Ascending aorta (tissue), 2 donors: ENCODE data around the gene PCLO. TPM values are rescaled to one million over a fixed set of nuclear protein-coding genes. Genes with fewer than 3 reads are reported as not detected.

Experiments used
- DNase-seq, 2 donors: peaks; one replicate each; pipeline ENCODE4 v3.0.0-alpha.2; 2019; ENCODE audit warnings: low spot score in 2 of 2
- H3K27ac ChIP-seq, 2 donors: fragments of 200-600 bp; sonication (generic); one replicate each; pipeline ENCODE4 v1.5.1; 2016 to 2017; ENCODE audit warnings: mild to moderate bottlenecking in 1 of 2
- H3K27me3 ChIP-seq: fragments of 200-600 bp; sonication (generic); one replicate; pipeline ENCODE4 v1.5.1; 2017
- H3K36me3 ChIP-seq, 2 donors: fragments of 200-600 bp; sonication (generic); one replicate each; pipeline ENCODE4 v1.5.1; 2016
- H3K4me1 ChIP-seq, 2 donors: fragments of 200-600 bp; sonication (generic); one replicate each; pipeline ENCODE4 v1.5.1; 2016 to 2017; ENCODE audit warnings: mild to moderate bottlenecking in 1 of 2
- H3K4me3 ChIP-seq, 2 donors: fragments of 200-600 bp; sonication (generic); one replicate each; pipeline ENCODE4 v1.5.1; 2016 to 2017; ENCODE audit warnings: mild to moderate bottlenecking in 1 of 2
- H3K9me3 ChIP-seq, 2 donors: fragments of 200-600 bp; sonication (generic); one replicate each; pipeline ENCODE4 v1.5.1; 2016
- intact Hi-C: fragments of 100-400 bp; cut with DNase I; formaldehyde crosslinking; loops from one replicate; pipeline ENCODE4 v1.15.1; 2023
- total RNA-seq: library from RNA; depleted of rRNA; stranded (reverse); fragments of >200 nt; gene quantifications from one replicate; pipeline ENCODE4 v1.1.0, GENCODE V29; 2016
- TF ChIP-seq, protein P1 (sequence below), 3 experiments: fragments of 200-600 bp in 2 of 3; fragments of 450-650 bp in 1 of 3; sonication (generic) in 2 of 3; IDR thresholded peaks; one replicate each; pipeline ENCODE4 v1.5.1; 2016 to 2019; ENCODE audit warnings: antibody characterized with exemption in 3 of 3, mild to moderate bottlenecking in 1 of 3, moderate library complexity in 1 of 3

PCLO gene
- total RNA-seq, 1 donor from 2014 or later, result 0.11 TPM

DNA sequence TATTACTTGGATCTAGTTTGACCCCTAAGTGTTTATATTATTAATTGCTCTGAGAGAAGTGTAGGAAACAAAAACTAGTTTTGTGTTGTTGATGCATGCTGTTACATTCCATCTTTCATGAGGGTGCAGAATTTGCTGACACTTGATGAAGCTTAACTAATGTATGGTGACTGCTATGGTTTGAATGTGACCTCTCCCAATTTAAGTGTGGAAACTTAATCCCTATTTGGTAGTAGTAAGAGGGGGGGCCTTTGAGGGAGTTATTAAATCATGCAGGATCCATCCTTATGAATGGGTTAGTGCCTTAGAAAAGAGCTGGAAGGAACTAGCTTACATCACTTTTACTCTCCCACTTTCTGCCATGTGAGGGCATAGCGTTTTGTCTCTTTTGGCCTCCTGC, 142.5 kb downstream of the PCLO start:
- no peak for DNase-seq
- Histone ChIP-seq H3K27me3 (no peaks in the 10 kb centered on the region), H3K27ac (no peak overlapping the region), H3K4me1 (no peaks in the 10 kb centered on the region), H3K9me3 (peaks cover 0 to 4% of the 10 kb centered on the region in 2 donors), H3K36me3 (no peaks in the 10 kb centered on the region), H3K4me3 (no peak overlapping the region)
- TF ChIP-seq, protein P1, sequence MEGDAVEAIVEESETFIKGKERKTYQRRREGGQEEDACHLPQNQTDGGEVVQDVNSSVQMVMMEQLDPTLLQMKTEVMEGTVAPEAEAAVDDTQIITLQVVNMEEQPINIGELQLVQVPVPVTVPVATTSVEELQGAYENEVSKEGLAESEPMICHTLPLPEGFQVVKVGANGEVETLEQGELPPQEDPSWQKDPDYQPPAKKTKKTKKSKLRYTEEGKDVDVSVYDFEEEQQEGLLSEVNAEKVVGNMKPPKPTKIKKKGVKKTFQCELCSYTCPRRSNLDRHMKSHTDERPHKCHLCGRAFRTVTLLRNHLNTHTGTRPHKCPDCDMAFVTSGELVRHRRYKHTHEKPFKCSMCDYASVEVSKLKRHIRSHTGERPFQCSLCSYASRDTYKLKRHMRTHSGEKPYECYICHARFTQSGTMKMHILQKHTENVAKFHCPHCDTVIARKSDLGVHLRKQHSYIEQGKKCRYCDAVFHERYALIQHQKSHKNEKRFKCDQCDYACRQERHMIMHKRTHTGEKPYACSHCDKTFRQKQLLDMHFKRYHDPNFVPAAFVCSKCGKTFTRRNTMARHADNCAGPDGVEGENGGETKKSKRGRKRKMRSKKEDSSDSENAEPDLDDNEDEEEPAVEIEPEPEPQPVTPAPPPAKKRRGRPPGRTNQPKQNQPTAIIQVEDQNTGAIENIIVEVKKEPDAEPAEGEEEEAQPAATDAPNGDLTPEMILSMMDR (IDR thresholded peaks at IDR 0.05), result no peak
- intact Hi-C loops, result no loop called here

DNA sequence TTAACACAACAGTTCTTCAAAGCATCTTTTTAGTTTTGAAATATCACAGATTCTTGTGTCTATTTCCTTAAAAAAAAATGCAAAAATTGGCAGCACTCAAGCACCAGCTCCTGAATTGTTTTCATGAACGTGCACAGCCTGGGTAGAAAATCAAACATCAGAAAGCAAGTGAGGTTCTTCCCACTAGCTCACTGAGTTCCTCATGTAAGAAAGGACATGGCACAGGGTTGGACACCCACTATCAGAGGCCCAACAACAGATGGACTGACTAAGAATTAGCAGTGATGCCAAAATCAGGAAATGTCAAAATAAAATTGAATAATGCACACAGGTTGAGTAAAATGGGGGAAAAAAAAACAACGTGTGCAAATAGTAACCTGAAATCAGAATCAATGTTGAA, 146.8 kb downstream of the PCLO start:
- Histone ChIP-seq H3K9me3 (peaks cover 0 to 2% of the 10 kb centered on the region in 2 donors), H3K27ac (no peak overlapping the region), H3K4me1 (no peaks in the 10 kb centered on the region), H3K27me3 (no peaks in the 10 kb centered on the region), H3K4me3 (no peak overlapping the region), H3K36me3 (no peaks in the 10 kb centered on the region)
- DNase-seq, result no peak
- TF ChIP-seq, protein P1 (IDR thresholded peaks at IDR 0.05), result no peak
- intact Hi-C loops, result no loop called here

DNA sequence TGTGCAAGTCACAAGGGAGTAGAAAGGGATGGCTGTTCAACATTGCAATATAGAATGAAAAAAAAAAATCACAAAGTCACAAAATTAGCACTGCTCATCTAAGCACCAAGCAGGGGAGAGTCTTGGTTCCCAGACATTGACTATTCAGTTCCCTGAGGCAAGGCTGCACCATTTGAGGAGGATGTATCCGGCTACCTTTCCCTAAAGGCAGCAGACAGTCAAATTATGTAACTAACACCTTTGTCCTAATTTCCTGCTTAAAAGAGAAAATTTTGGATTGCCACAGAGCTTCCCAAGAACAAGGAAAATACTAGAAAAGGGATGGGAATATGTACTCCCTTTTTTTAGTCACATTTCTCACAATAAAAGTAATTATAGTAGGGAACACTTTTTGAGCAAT, 148.1 kb downstream of the PCLO start:
- no peaks in the 10 kb centered on the region for H3K4me1 ChIP-seq
- H3K36me3 ChIP-seq, result no peaks in the 10 kb centered on the region
- TF ChIP-seq, protein P1 (IDR thresholded peaks at IDR 0.05), result no peak
- intact Hi-C loops, result no loop called here
- H3K4me3 ChIP-seq, result no peak overlapping the region
- no peak overlapping the region for H3K27ac ChIP-seq
- no peaks in the 10 kb centered on the region for H3K27me3 ChIP-seq
- no peaks in the 10 kb centered on the region for H3K9me3 ChIP-seq
- no peak for DNase-seq

DNA sequence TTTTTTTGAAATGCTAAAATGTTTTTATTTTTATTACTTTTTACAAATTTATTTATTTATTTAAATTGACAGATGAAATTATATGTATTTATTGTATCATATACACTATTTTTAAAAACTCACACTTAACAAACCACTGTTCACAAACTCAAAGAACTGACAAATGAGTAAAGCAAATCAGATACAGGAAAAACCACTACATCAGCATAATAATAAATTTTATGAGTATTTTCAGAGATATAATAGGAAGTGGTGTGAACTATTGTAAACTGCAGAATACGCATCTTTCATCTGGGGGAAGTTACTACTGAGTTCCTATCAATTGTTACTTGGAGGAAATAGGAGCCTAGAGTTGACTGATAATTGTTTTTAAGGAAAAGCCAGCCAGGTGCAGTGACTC, 150.7 kb downstream of the PCLO start:
- Histone ChIP-seq H3K4me1 (no peaks in the 10 kb centered on the region), H3K9me3 (no peaks in the 10 kb centered on the region), H3K36me3 (no peaks in the 10 kb centered on the region), H3K4me3 (no peak overlapping the region), H3K27me3 (no peaks in the 10 kb centered on the region), H3K27ac (no peak overlapping the region)
- intact Hi-C loops, result no loop called here
- no peak for DNase-seq
- TF ChIP-seq, protein P1 (IDR thresholded peaks at IDR 0.05), result no peak

DNA sequence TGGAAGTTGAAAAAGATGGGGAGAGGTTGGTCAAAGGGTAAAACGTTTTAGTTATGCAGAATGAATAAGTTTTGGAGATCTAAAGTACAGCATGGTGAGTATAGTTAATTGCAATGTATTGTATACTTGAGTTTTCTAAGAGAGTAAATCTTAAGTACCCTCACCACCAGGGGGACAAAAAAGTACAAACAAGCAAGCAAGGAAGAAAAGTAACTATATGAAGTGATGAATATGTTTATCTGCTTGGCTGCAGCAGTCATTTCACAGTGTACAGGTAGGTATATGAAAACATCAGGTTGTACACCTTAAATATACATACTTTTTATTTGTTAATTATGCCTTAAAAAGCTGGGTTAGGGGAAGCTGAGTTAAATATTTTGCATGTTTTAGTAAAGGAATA, 157.3 kb downstream of the PCLO start:
- no peaks in the 10 kb centered on the region for H3K9me3 ChIP-seq
- intact Hi-C loops, result no loop called here
- no peaks in the 10 kb centered on the region for H3K36me3 ChIP-seq

More for the DNA sequence above, 157.3 kb downstream of the PCLO start:
- Histone ChIP-seq H3K27ac (no peak overlapping the region), H3K4me1 (no peaks in the 10 kb centered on the region), H3K4me3 (no peak overlapping the region), H3K27me3 (no peaks in the 10 kb centered on the region)
- DNase-seq, result no peak
- TF ChIP-seq, protein P1 (IDR thresholded peaks at IDR 0.05), result no peak
